ENCODE results near the gene PRKAR2B.

- TF ChIP-seq, protein P1, sequence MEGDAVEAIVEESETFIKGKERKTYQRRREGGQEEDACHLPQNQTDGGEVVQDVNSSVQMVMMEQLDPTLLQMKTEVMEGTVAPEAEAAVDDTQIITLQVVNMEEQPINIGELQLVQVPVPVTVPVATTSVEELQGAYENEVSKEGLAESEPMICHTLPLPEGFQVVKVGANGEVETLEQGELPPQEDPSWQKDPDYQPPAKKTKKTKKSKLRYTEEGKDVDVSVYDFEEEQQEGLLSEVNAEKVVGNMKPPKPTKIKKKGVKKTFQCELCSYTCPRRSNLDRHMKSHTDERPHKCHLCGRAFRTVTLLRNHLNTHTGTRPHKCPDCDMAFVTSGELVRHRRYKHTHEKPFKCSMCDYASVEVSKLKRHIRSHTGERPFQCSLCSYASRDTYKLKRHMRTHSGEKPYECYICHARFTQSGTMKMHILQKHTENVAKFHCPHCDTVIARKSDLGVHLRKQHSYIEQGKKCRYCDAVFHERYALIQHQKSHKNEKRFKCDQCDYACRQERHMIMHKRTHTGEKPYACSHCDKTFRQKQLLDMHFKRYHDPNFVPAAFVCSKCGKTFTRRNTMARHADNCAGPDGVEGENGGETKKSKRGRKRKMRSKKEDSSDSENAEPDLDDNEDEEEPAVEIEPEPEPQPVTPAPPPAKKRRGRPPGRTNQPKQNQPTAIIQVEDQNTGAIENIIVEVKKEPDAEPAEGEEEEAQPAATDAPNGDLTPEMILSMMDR (IDR thresholded peaks at IDR 0.05), result no peak
- TF ChIP-seq POLR2A (IDR thresholded peaks at IDR 0.05) (no peak), POLR2AphosphoS5 (IDR thresholded peaks at IDR 0.05) (no peak)
Measured at GRCh38 chr7:107157091-107157490, 112.6 kb downstream of the PRKAR2B start.

All from prostate gland (tissue), 2 donors.